ENCODE measurements around the gene ESRP2. TPM values are rescaled to one million over a fixed set of nuclear protein-coding genes. Genes with fewer than 3 reads are reported as not detected.

Gene ESRP2
- total RNA-seq, 4 donors from 2014 or later: 0.13 to 2.9 TPM; not detected in 2

DNA sequence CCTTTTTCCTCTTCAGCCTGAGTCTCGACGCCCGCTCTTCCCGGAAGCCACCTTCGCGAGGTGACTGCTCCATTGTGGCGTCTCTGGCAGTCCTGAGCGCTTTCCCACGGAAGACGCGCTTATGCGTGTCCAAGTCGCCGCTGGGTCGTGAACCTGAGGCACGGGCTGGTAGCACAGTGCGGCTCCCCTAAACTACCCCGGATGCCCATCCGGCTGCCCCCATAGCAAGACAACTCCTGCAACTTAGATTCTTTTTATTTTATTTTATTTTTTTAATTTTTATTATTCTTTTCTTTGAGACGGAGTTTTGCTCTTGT lies 2.1 kb upstream of the ESRP2 start:
- TF ChIP-seq EP300 (IDR thresholded peaks at IDR 0.05): no peak
- TF ChIP-seq, protein P1, sequence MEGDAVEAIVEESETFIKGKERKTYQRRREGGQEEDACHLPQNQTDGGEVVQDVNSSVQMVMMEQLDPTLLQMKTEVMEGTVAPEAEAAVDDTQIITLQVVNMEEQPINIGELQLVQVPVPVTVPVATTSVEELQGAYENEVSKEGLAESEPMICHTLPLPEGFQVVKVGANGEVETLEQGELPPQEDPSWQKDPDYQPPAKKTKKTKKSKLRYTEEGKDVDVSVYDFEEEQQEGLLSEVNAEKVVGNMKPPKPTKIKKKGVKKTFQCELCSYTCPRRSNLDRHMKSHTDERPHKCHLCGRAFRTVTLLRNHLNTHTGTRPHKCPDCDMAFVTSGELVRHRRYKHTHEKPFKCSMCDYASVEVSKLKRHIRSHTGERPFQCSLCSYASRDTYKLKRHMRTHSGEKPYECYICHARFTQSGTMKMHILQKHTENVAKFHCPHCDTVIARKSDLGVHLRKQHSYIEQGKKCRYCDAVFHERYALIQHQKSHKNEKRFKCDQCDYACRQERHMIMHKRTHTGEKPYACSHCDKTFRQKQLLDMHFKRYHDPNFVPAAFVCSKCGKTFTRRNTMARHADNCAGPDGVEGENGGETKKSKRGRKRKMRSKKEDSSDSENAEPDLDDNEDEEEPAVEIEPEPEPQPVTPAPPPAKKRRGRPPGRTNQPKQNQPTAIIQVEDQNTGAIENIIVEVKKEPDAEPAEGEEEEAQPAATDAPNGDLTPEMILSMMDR (IDR thresholded peaks at IDR 0.05): no peak
- no peak for TF ChIP-seq POLR2AphosphoS5 (IDR thresholded peaks at IDR 0.05)
- peak in 1 of 2 donors; percentile 5 for TF ChIP-seq POLR2A (IDR thresholded peaks at IDR 0.05)
- peak overlapping the region; percentile 67 to 88 (median 84) for H3K27ac ChIP-seq
- no peaks in the 10 kb centered on the region for H3K27me3 ChIP-seq
- H3K9me3 ChIP-seq: no peaks in the 10 kb centered on the region
- H3K4me3 ChIP-seq: peak overlapping the region; percentile 54 to 70
- ATAC-seq: no peak
- peaks cover 0 to 43% (median 9%) of the 10 kb centered on the region in 3 donors for H3K4me1 ChIP-seq
- 20 to 31% methylated on average over 7 to 20 of the region's 20 CpGs for WGBS, 2 donors (ENCODE audit: low coverage in 1 of 2)
- H3K36me3 ChIP-seq: no peaks in the 10 kb centered on the region

DNA sequence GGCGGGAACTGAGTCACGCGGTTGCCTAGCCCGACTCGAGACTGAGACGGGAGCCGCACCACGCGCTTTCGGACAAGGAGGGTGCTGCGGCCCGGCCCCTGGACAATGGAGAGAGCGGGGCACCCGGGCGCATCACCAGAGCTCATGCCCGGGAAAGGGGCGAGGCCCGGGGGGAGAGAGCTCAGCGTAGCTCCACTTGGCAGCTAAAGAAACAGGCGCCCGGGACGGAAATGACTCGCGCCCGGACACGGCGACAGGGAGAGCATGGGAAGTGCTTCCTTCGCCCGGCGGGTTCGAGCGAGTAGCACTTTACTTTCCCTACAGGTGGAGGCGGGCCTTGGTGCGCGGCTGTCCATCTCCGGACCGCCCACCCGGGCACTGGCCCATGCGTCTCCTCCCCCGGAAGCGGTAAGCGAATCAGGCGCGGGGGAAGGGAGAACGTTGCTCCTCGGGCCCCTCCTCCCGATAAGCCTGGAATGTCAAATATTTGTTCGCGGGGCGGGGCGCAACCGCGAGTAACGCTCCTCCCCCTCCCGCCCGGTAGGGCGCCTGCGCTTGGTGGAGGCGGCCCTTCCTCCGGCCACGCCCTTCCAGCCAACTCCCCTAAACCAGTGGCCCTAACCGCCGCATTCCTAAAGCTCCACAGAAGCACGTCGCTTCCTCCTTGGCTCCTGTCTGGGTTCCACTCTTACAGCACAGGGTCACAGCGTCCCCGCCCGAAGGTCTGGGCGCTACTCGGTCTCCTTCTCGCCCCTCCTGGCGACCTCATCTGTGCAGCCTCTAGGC lies 1.5 kb upstream of the ESRP2 start:
- H3K36me3 ChIP-seq: peaks cover 0 to under 1% of the 10 kb centered on the region in 2 donors
- H3K27me3 ChIP-seq: no peaks in the 10 kb centered on the region
- ATAC-seq: peak; percentile 94
- TF ChIP-seq POLR2A (IDR thresholded peaks at IDR 0.05) (peak; percentile 61 to 80), EP300 (IDR thresholded peaks at IDR 0.05) (no peak), POLR2AphosphoS5 (IDR thresholded peaks at IDR 0.05) (peak; percentile 90)
- TF ChIP-seq, protein P1 (IDR thresholded peaks at IDR 0.05): peak in 1 of 4 experiments; percentile 7
- H3K27ac ChIP-seq: peak overlapping the region; percentile 67 to 88 (median 84)
- H3K4me3 ChIP-seq: peak overlapping the region; percentile 54 to 70
- no peaks in the 10 kb centered on the region for H3K9me3 ChIP-seq
- WGBS, 2 donors (ENCODE audit: low coverage in 1 of 2): 0% methylated on average over 3 to 5 of the region's 72 CpGs
- H3K4me1 ChIP-seq: peaks cover 0 to 43% (median 9%) of the 10 kb centered on the region in 3 donors

DNA sequence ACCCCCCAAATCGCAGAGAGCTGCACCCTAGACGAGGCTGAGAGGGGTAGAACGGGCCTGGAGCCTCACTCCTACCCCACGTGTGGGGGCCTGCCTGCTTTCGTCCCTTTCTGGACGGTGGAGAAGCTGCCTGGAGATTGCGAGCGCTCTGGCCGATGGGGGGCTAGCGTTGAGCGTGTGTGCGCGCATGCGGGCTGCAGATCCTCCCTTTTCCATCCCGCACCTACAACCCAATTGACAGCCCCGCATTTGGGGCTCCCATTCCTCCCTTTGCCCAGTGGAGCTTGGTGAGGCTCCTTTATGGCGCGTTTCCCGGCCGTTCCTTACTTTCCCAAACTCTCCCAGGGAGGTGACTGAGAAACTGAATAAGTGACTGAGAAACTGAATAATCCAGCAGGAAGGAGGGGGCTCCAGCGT lies 907 bp upstream of the ESRP2 start:
- Histone ChIP-seq H3K4me1 (peaks cover 0 to 43% (median 9%) of the 10 kb centered on the region in 3 donors), H3K36me3 (peaks cover 0 to 7% of the 10 kb centered on the region in 2 donors), H3K9me3 (no peaks in the 10 kb centered on the region), H3K27ac (peak overlapping the region; percentile 55 to 88 (median 84)), H3K4me3 (peak overlapping the region; percentile 54 to 70), H3K27me3 (no peaks in the 10 kb centered on the region)
- WGBS, 2 donors (ENCODE audit: low coverage in 1 of 2): 25% methylated on average over 16 of the region's 21 CpGs; no CpG with 5 or more reads in 1 of the 2 donors
- no peak for ATAC-seq
- no peak for TF ChIP-seq EP300 (IDR thresholded peaks at IDR 0.05)
- TF ChIP-seq POLR2A (IDR thresholded peaks at IDR 0.05): no peak
- TF ChIP-seq, protein P1 (IDR thresholded peaks at IDR 0.05): no peak
- TF ChIP-seq POLR2AphosphoS5 (IDR thresholded peaks at IDR 0.05): no peak

DNA sequence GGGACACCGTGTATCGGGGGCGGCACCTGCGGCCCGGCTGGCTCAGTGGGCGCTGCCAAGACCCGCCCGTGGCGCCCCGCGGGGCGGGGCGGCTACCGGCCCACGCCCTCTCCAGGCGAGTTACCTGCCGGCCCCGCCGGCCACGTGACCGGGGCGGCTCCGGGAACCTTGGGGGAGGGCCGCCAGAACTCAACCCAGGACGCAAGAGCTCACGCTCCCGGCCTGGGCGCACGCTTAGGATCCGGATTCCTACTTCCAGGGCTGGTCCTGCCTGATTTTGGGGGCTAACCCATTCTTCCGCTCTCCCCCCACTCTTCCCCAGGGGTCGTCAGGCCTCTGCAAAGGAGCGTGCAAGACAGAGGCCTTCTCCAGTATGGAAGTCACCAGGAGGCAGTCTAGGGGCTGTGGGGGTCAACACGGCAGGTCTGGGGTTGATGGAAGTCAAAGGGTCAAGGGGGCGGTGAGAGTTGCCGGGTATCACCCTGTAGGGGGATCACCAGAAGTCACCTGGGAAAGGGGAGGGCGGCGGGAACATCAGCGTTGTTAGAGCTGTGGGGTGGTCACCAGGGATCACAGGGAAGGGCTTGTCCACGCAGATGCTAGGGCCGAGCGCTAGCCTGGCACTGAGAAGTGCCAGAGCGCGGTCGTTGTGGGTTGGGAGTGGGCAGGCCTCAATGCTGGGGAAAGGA lies 354 bp upstream of the ESRP2 start:
- TF ChIP-seq POLR2AphosphoS5 (IDR thresholded peaks at IDR 0.05): no peak
- no peak for TF ChIP-seq POLR2A (IDR thresholded peaks at IDR 0.05)
- TF ChIP-seq EP300 (IDR thresholded peaks at IDR 0.05): no peak
- TF ChIP-seq, protein P1 (IDR thresholded peaks at IDR 0.05): no peak
- H3K4me3 ChIP-seq: peak overlapping the region; percentile 4 to 70
- H3K4me1 ChIP-seq: peaks cover 0 to 43% (median 9%) of the 10 kb centered on the region in 3 donors
- ATAC-seq: no peak
- no peaks in the 10 kb centered on the region for H3K9me3 ChIP-seq
- WGBS, 2 donors (ENCODE audit: low coverage in 1 of 2): 34% methylated on average over 7 of the region's 45 CpGs; no CpG with 5 or more reads in 1 of the 2 donors
- peaks cover 0 to 12% of the 10 kb centered on the region in 2 donors for H3K36me3 ChIP-seq
- peak overlapping the region in 3 of 4 donors; percentile 83 to 88 (median 86) for H3K27ac ChIP-seq
- H3K27me3 ChIP-seq: no peaks in the 10 kb centered on the region
